Measurements from ENCODE around the gene BCKDHA. TPM values are rescaled to one million over a fixed set of nuclear protein-coding genes. Genes with fewer than 3 reads are reported as not detected.

Gene BCKDHA
- total and polyA plus RNA-seq, 10 donors = 10.3 to 55.6 (median 29.1) TPM

- Histone ChIP-seq H3K9me3 (no peaks in the 10 kb centered on the region), H3K27ac (peak overlapping the region in 1 of 8 donors; percentile 58), H3K4me3 (no peak overlapping the region), H3K36me3 (peaks cover 0 to 98% (median 75%) of the 10 kb centered on the region in 6 donors), H3K4me1 (peaks cover 0 to 83% (median 27%) of the 10 kb centered on the region in 6 donors), H3K27me3 (replicated peaks in 1 of 7) (no peaks in the 10 kb centered on the region)
- intact Hi-C loops (cut with DNase I; ENCODE audit: low total_unique reads) = loop anchor here (5.0 kb wide), 1 partner anchor 38 kb away; the partner anchor contains the start of gene TMEM91
- DNase-seq = no peak
- TF ChIP-seq POLR2AphosphoS5 (IDR thresholded peaks at IDR 0.05) = no peak
- no peak for TF ChIP-seq POLR2A (IDR thresholded peaks at IDR 0.05)
- no peak for TF ChIP-seq CTCF (IDR thresholded peaks at IDR 0.05 in 8 of 11, conservative IDR thresholded peaks at IDR 0.05 in 3 of 11)
- WGBS, 5 donors = 92 to 98% (median 94%) methylated on average over 6 to 9 of the region's 9 CpGs
Measured at GRCh38 chr19:41415154-41415571, 17.5 kb downstream of the BCKDHA start.

- H3K4me1 ChIP-seq = peaks cover 0 to 83% (median 23%) of the 10 kb centered on the region in 6 donors
- 74 to 94% (median 81%) methylated on average over 12 of the region's 12 CpGs for WGBS, 5 donors
- peak overlapping the region in 2 of 8 donors; percentile 30 to 58 for H3K27ac ChIP-seq
Measured at GRCh38 chr19:41416194-41416674, 18.6 kb downstream of the BCKDHA start.

GRCh38 chr19:41420101-41420880 lies 22.7 kb downstream of the BCKDHA start:
- Histone ChIP-seq H3K36me3 (peaks cover 0 to 100% (median 81%) of the 10 kb centered on the region in 6 donors), H3K4me3 (peak overlapping the region in 1 of 8 donors; percentile 32), H3K27ac (peak overlapping the region in 7 of 8 donors; percentile 68 to 93 (median 79))

More at GRCh38 chr19:41416194-41416674, 18.6 kb downstream of the BCKDHA start:
- no peak for DNase-seq
- Histone ChIP-seq H3K9me3 (no peaks in the 10 kb centered on the region), H3K4me3 (no peak overlapping the region), H3K27me3 (replicated peaks in 1 of 7) (no peaks in the 10 kb centered on the region), H3K36me3 (peaks cover 0 to 99% (median 80%) of the 10 kb centered on the region in 6 donors)
- intact Hi-C loops (cut with DNase I; ENCODE audit: low total_unique reads) = loop anchor here (5.0 kb wide), 1 partner anchor 39 kb away; the partner anchor contains the start of gene TMEM91
- TF ChIP-seq POLR2A (IDR thresholded peaks at IDR 0.05) = no peak
- peak in 2 of 3 donors; percentile 13 to 20 for TF ChIP-seq POLR2AphosphoS5 (IDR thresholded peaks at IDR 0.05)

GRCh38 chr19:41421314-41421713 lies 23.7 kb downstream of the BCKDHA start:
- WGBS, 5 donors = 84 to 95% (median 87%) methylated on average over 6 of the region's 6 CpGs
- Histone ChIP-seq H3K9me3 (no peaks in the 10 kb centered on the region), H3K27ac (peak overlapping the region in 7 of 8 donors; percentile 68 to 93 (median 79)), H3K27me3 (replicated peaks in 1 of 7) (no peaks in the 10 kb centered on the region), H3K36me3 (peaks cover 0 to 100% (median 84%) of the 10 kb centered on the region in 6 donors), H3K4me1 (peaks cover 0 to 88% (median 29%) of the 10 kb centered on the region in 6 donors), H3K4me3 (peak overlapping the region in 1 of 8 donors; percentile 32)
- no peak for DNase-seq
- TF ChIP-seq POLR2A (IDR thresholded peaks at IDR 0.05) = no peak
- TF ChIP-seq POLR2AphosphoS5 (IDR thresholded peaks at IDR 0.05) = no peak
- no peak for TF ChIP-seq CTCF (IDR thresholded peaks at IDR 0.05 in 8 of 11, conservative IDR thresholded peaks at IDR 0.05 in 3 of 11)
- intact Hi-C loops (cut with DNase I; ENCODE audit: low total_unique reads) = no loop called here

More at GRCh38 chr19:41420101-41420880, 22.7 kb downstream of the BCKDHA start:
- intact Hi-C loops (cut with DNase I; ENCODE audit: low total_unique reads) = no loop called here
- DNase-seq = no peak
- H3K9me3 ChIP-seq = no peaks in the 10 kb centered on the region
- 28 to 37% (median 35%) methylated on average over 8 of the region's 8 CpGs for WGBS, 5 donors
- H3K27me3 ChIP-seq (replicated peaks in 1 of 7) = no peaks in the 10 kb centered on the region
- TF ChIP-seq POLR2AphosphoS5 (IDR thresholded peaks at IDR 0.05) = peak in 1 of 3 donors; percentile 30
- no peak for TF ChIP-seq POLR2A (IDR thresholded peaks at IDR 0.05)
- peaks cover 0 to 86% (median 25%) of the 10 kb centered on the region in 6 donors for H3K4me1 ChIP-seq

All from spleen (tissue), 11 donors.